SH-SY5Y (cell line): ENCODE results near the gene GNG4.

Experiments
- GATA2 ChIP-seq: IDR thresholded peaks from 2 replicates; pipeline ENCODE4 v1.6.1; 2011; ENCODE audit warnings: mild to moderate bottlenecking, low read depth, low read length
- GATA3 ChIP-seq: IDR thresholded peaks from 2 replicates; pipeline ENCODE4 v1.6.1; 2011; ENCODE audit warnings: low read depth, mild to moderate bottlenecking, low read length, moderate library complexity

Gene GNG4

GRCh38 chr1:235622936-235623779, 26.4 kb downstream of the GNG4 start:
- no peak for TF ChIP-seq GATA3
- TF ChIP-seq GATA2: no peak

- no peak for TF ChIP-seq GATA2
- no peak for TF ChIP-seq GATA3
Measured at GRCh38 chr1:235617808-235618207, 31.8 kb downstream of the GNG4 start.

GRCh38 chr1:235617140-235617539, 32.4 kb downstream of the GNG4 start:
- no peak for TF ChIP-seq GATA3
- no peak for TF ChIP-seq GATA2

- TF ChIP-seq GATA2 (no peak), GATA3 (no peak)
Measured at GRCh38 chr1:235614442-235614954, 35.1 kb downstream of the GNG4 start.

GRCh38 chr1:235613602-235614001, 36.0 kb downstream of the GNG4 start:
- TF ChIP-seq GATA2 (no peak), GATA3 (no peak)

- TF ChIP-seq GATA3 (no peak), GATA2 (no peak)
Measured at GRCh38 chr1:235612761-235613160, 36.8 kb downstream of the GNG4 start.

- TF ChIP-seq GATA3 (no peak), GATA2 (no peak)
Measured at GRCh38 chr1:235610157-235610556, 39.4 kb downstream of the GNG4 start.

GRCh38 chr1:235608278-235608677, 41.3 kb downstream of the GNG4 start:
- TF ChIP-seq GATA2: no peak
- no peak for TF ChIP-seq GATA3

- TF ChIP-seq GATA2 (no peak), GATA3 (no peak)
Measured at GRCh38 chr1:235607284-235607683, 42.3 kb downstream of the GNG4 start.

GRCh38 chr1:235601104-235601503, 48.5 kb downstream of the GNG4 start:
- no peak for TF ChIP-seq GATA3
- no peak for TF ChIP-seq GATA2

GRCh38 chr1:235599536-235599935, 50.0 kb downstream of the GNG4 start:
- no peak for TF ChIP-seq GATA2

GRCh38 chr1:235597867-235598553, 51.6 kb downstream of the GNG4 start:
- TF ChIP-seq GATA2 (no peak), GATA3 (no peak)

- TF ChIP-seq GATA3 (no peak), GATA2 (no peak)
Measured at GRCh38 chr1:235595079-235595478, 54.5 kb downstream of the GNG4 start.

GRCh38 chr1:235588916-235589515, 60.6 kb downstream of the GNG4 start:
- no peak for TF ChIP-seq GATA3
- no peak for TF ChIP-seq GATA2

- TF ChIP-seq GATA2: no peak
- TF ChIP-seq GATA3: no peak
Measured at GRCh38 chr1:235588156-235588555, 61.4 kb downstream of the GNG4 start.

GRCh38 chr1:235586992-235587391, 62.6 kb downstream of the GNG4 start:
- no peak for TF ChIP-seq GATA2
- no peak for TF ChIP-seq GATA3
